CD4-positive, alpha-beta T cell treated with Interleukin-12 subunit alpha and Interleukin-12 subunit beta, for 1 hour (primary cell): ENCODE data around the gene MRPL40.

Experiments used
- DNase-seq: peaks from one replicate; pipeline ENCODE4 v3.0.0-alpha.2; 2020

The MRPL40 gene

GRCh38 chr22:19463491-19464469 lies 31.4 kb downstream of the MRPL40 start:
- DNase-seq = no peak

DNA sequence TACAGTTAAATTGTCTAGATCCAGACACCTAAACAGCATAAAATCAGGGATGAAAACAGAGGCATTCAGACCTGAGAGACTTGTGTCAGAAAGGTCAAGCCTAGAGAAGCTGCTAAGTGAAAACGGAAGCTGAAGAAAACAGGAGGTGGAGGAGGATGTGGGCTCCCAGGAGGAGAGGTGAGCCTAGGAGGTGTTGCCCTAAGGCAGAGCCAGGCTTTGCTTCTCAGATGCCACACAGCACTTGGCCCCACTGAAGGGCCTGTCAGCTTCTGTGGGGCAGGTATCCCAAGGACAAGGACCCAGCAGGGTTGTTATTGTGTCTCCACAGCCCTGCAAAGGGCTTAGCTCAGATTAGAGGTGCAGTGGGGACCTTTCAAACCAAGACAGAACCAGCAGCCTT lies 32.2 kb downstream of the MRPL40 start:
- no peak for DNase-seq

GRCh38 chr22:19464975-19465374 lies 32.6 kb downstream of the MRPL40 start:
- DNase-seq = no peak

DNA sequence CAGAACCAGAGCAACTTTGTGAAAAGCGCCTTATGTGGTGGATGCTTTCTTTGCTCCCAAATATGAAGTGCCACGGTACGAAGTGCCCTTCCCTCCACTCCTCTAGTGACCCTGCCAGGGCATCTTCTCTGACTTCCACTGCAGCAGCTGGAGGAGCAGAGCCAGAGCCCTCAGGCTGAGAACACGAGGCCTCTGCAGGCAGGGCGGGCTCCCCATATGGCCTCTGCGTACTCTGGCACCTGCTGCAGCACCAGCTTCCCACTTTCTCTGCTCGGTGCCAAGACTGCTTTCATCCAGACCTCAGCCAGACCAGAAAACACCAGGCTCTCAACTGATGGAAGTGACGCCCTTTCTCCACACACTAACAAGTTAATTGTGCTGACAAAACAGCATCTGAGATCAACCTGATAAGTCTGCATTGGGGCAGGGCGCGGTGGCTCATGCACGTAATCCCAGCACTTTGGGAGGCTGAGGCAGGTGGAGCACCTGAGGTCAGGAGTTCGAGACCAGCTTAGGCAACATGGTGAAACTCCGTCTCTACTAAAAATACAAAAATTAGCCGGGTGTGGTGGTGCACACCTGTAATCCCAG lies 33.9 kb downstream of the MRPL40 start:
- DNase-seq = no peak

GRCh38 chr22:19466848-19467752 lies 34.8 kb downstream of the MRPL40 start:
- no peak for DNase-seq

DNA sequence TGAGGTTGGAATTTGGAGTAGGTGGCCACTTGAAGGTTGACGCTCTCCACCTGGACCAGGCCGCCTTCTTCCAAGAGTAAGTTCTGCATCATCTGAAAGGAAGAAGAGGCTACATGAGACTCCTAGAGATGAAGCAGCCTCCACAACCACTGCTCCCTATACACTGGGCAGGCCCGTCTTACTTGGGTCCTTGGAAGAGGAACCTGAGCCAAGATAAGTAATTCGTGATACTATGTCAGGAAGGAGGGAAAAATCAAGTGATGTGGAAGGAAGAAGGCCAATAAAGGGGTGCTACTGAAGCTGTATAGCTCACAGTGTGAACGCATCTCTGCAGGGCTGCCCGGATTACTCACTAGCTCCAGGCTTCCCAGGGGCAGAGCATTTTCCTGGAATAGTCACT lies 35.6 kb downstream of the MRPL40 start:
- DNase-seq = no peak

- no peak for DNase-seq
Measured at GRCh38 chr22:19469421-19469820, 37.1 kb downstream of the MRPL40 start.

DNA sequence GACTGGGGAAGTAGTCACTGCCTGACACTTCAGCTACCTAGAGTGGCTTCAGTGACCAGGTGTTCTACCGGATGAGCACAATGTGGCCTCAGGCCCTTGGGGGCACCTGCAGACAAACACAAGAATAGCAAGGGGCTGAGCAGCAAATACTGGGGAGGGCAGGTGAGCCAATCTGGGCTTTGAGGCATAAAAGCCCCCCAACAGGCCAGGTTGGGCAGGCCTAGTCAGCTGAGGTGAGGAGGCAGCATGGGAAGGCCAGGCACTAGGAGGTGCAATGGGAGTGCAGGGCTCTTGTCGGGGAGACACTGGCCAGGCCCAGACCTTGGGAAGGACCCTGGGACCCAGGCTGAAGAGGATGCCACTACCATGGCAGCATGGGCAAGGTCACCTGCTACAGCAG lies 37.7 kb downstream of the MRPL40 start:
- no peak for DNase-seq

DNA sequence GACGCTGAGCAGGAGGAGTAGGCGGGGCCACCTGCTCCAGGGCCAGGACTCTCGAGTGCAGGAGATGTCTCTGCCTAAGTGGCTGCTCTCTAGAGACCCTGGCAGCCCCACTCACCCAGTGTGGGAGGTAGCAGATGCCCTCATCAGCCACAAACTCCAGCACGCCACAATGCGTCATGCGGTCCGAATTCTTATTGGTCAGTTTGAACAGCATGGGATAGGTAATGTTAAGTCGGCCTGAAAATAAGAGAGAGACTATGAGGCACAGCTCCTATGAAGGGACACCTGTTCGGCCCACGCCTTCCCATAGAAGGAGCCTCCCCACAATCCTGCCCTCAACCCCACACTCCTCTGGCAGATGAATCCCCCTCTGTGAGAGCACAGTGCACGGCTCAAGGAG lies 39.2 kb downstream of the MRPL40 start:
- DNase-seq = no peak

- no peak for DNase-seq
Measured at GRCh38 chr22:19472233-19472632, 39.9 kb downstream of the MRPL40 start.

GRCh38 chr22:19473578-19473977 lies 41.2 kb downstream of the MRPL40 start:
- no peak for DNase-seq

DNA sequence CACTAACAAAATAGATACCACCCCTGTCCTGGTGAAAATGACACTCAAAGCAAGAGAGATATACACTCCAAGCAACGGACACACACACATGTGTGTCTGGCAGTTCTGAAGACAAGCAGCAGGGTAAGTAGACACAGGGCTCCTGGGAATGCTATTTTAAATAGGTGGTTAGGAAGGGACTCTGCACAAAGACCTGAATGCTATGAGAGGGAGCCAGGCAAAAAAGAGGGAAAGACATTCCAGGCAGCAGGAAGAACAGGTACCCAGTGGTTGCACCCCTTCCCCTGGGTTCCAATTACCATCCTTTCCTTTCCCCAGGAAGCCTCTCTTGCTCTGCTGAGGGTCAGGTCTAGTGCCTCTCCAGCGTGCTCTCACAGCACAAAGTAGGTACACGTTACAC lies 43.7 kb downstream of the MRPL40 start:
- no peak for DNase-seq

GRCh38 chr22:19477321-19478044 lies 45.1 kb downstream of the MRPL40 start:
- peak; percentile 22 for DNase-seq

- DNase-seq = peak; percentile 17
Measured at GRCh38 chr22:19478045-19478900, 45.9 kb downstream of the MRPL40 start.

- DNase-seq = peak; percentile 85
Measured at GRCh38 chr22:19478901-19479354, 46.6 kb downstream of the MRPL40 start, which contains the start of gene UFD1. Gene UFD1 (minus strand): TSS chr22:19479193. CDS start chr22:19479085, 108 bp downstream.

GRCh38 chr22:19479355-19480172 lies 47.2 kb downstream of the MRPL40 start, which contains the start of gene CDC45:
Gene CDC45 (plus strand): TSS chr22:19479920. CDS start chr22:19479969, 49 bp downstream.
- peak; percentile 97 for DNase-seq

DNA sequence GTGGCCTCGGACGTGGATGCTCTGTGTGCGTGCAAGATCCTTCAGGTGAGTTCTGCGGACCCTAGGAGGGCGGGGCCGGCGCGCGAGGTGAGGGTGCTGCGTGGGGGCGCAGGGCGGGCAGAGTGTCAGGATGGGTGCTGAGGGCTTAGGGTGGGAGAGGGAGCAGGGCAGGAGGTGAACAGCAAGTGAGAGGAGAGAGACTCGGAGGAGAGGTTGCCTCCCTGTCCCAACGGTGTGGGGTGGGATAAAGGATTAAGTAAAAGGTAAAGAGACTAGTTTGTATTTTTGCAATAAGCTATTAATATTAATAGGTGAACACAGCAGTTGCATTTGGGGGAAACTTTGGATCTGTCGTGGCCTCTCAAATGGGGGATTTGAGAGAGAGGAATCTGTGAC lies 47.8 kb downstream of the MRPL40 start:
- DNase-seq = no peak

DNA sequence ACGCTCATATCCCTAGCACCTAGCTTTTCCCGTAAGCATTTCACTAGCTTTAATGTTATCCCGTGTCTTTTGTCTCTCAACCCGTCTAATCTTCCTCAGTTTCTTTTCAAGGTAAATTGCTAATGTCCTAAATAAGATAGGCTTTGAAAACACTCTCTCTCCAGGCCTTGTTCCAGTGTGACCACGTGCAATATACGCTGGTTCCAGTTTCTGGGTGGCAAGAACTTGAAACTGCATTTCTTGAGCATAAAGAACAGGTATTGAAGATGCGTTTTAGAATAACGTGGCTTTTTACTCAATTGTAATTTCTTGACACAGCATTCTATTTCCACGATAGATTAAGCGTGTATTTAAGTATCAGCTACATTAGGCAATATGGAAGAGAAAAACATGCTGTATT lies 48.4 kb downstream of the MRPL40 start:
- no peak for DNase-seq

DNA sequence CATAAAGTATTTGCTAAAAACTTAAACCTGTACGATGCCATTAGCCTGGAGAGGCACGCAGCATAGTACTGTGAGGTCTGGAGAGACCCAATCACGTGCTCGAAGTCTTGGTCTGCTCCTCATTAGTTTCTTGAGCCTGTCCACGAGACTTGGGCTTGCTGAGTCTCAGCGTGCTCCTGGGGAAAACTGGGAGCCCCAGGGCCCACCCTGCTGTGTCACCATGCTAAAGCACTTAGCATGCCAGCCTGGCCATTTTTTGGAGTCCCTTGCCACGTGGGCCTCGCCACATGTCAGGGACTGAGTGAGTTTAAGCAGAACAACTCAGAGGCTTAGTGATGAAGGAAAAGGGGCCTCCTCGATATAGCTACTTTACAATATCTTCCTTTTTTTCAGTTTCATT lies 50.0 kb downstream of the MRPL40 start:
- no peak for DNase-seq
